Tibial nerve (tissue), 4 donors: ENCODE results near the gene FER1L5. TPM values are rescaled to one million over a fixed set of nuclear protein-coding genes. Genes with fewer than 3 reads are reported as not detected.

ENCODE experiments used
- DNase-seq, 2 donors: peaks; one replicate each; pipeline ENCODE4 v3.0.0-alpha.2; 2019; ENCODE audit warnings: low spot score in 2 of 2
- H3K27ac ChIP-seq, 4 donors: fragments of 200-600 bp; sonication (generic) in 3 of 4; one replicate each; pipeline ENCODE4 v1.5.1; 2017 to 2019; ENCODE audit warnings: mild to moderate bottlenecking in 1 of 4
- H3K27me3 ChIP-seq, 2 donors: fragments of 200-600 bp; sonication (generic) in 1 of 2; one replicate each; pipeline versions ENCODE4 v1.5.1 to v1.6.0; 2017 to 2019
- H3K36me3 ChIP-seq, 3 donors: fragments of 200-600 bp; sonication (generic); one replicate each; pipeline ENCODE4 v1.5.1; 2018 to 2019
- H3K4me1 ChIP-seq, 4 donors: fragments of 200-600 bp; sonication (generic) in 3 of 4; one replicate each; pipeline ENCODE4 v1.5.1; 2017 to 2019
- H3K4me3 ChIP-seq, 4 donors: fragments of 200-600 bp; sonication (generic) in 3 of 4; one replicate each; pipeline ENCODE4 v1.5.1; 2017 to 2019; ENCODE audit warnings: mild to moderate bottlenecking in 1 of 4, moderate library complexity in 1 of 4
- H3K9me3 ChIP-seq, 4 donors: fragments of 200-600 bp; sonication (generic) in 3 of 4; one replicate each; pipeline ENCODE4 v1.5.1; 2017 to 2019
- EP300 ChIP-seq, 2 donors: sonication (generic); formaldehyde crosslinking; IDR thresholded peaks; one replicate each; pipeline ENCODE4 v1.6.1; 2017; ENCODE audit warnings: antibody characterized with exemption in 2 of 2, mild to moderate bottlenecking in 1 of 2
- POLR2A ChIP-seq, 2 donors: fragments of 450-650 bp; IDR thresholded peaks; one replicate each; pipeline ENCODE4 v1.6.1; 2017; ENCODE audit warnings: antibody characterized with exemption in 2 of 2, mild to moderate bottlenecking in 2 of 2, moderate library complexity in 2 of 2
- WGBS, 2 donors: methylation state at CpG; one replicate each; pipeline ENCODE4 v1.1.5; 2018; 5-methylcytosine and 5-hydroxymethylcytosine counted together
- total RNA-seq, 4 donors: library from RNA; depleted of rRNA; stranded (reverse); fragments of >200 nt; gene quantifications; one replicate each; pipeline ENCODE4 v1.1.0, GENCODE V29; 2016
- TF ChIP-seq, protein P1 (sequence below), 5 experiments: fragments of 200-600 bp in 3 of 5; fragments of 450-650 bp in 2 of 5; sonication (generic) in 3 of 5; IDR thresholded peaks; one replicate each; pipeline ENCODE4 v1.5.1; 2016 to 2019; ENCODE audit warnings: antibody characterized with exemption in 5 of 5, mild to moderate bottlenecking in 3 of 5, moderate library complexity in 2 of 5

The FER1L5 gene
- total RNA-seq, result under 1 TPM in 2 of 4 donors, not detected in 2; 0.20 to 0.60 TPM

DNA sequence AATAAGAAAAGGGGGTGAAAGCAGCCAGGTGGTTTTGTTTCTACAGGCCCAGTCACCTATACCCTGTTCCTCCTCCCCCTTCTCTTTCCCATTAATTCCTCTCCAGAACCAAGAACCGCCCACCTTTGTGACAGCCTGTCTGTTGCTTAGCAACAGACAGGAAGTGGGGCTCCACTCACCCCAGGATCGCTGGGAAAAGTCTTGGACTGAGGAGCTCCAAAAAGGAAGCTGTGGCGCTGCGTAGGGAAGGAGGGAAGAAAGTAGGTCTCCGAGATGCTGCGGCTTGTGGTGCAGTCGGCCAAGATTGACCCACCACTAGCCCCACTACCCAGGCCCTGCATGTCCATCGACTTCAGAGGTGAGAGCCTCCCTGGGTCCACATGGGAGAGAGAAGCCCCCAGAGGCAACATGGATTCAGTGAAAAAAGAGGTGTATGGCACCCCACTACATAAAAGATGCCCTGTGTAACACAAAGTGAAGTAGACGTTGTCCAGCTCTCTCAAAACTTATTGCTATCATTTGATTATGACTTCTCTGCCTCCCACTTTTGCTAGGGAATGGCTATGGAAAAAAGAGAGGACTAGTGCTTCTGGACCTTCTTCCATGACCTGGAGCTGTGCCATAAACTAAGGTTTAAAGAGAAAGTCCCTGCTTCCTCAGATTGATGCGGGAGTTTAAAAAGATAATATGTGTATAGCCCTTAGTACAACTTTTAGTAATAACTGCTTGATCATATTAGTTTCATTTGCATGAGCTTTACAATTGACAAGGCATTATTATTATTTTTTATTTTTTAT is at the start of gene FER1L5:
Gene FER1L5 (plus strand): TSS at position 201 of the 797 bp plus-strand sequence. CDS start 73 bp downstream, at position 274.
- 23 to 27% methylated on average over 10 of the region's 10 CpGs for WGBS, 2 donors
- Histone ChIP-seq H3K36me3 (no peaks in the 10 kb centered on the region), H3K4me3 (peak within 1 kb of the TSS in 1 of 4 donors; percentile 35), H3K27me3 (no peaks in the 10 kb centered on the region), H3K27ac (peak within 1 kb of the TSS in 2 of 4 donors; percentile 2 to 58), H3K4me1 (peaks cover 0 to 11% (median 0%) of the 10 kb centered on the region in 4 donors), H3K9me3 (no peaks in the 10 kb centered on the region)
- no peak for DNase-seq
- TF ChIP-seq POLR2A (IDR thresholded peaks at IDR 0.05) (no peak), EP300 (IDR thresholded peaks at IDR 0.05) (no peak)
- TF ChIP-seq, protein P1, sequence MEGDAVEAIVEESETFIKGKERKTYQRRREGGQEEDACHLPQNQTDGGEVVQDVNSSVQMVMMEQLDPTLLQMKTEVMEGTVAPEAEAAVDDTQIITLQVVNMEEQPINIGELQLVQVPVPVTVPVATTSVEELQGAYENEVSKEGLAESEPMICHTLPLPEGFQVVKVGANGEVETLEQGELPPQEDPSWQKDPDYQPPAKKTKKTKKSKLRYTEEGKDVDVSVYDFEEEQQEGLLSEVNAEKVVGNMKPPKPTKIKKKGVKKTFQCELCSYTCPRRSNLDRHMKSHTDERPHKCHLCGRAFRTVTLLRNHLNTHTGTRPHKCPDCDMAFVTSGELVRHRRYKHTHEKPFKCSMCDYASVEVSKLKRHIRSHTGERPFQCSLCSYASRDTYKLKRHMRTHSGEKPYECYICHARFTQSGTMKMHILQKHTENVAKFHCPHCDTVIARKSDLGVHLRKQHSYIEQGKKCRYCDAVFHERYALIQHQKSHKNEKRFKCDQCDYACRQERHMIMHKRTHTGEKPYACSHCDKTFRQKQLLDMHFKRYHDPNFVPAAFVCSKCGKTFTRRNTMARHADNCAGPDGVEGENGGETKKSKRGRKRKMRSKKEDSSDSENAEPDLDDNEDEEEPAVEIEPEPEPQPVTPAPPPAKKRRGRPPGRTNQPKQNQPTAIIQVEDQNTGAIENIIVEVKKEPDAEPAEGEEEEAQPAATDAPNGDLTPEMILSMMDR (IDR thresholded peaks at IDR 0.05), result no peak

DNA sequence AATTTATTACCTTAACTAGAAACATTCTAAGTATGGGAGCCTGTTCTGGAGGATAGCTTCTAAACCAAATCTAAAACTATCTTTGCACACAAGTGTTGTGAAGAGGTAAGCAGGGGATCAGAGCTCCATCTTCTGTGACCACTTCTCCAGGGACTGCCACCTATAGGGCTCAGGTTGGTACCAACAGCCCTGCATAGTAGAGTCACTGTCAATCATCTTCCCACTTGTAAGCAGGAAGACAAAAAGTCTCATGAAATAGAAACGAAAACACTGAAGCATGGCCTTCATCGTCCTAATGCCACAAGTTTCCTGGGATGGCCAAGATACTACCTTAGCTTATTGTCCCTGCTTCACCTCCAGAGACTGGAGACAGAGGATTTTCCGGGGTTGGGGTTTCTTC is 48.3 kb upstream of the FER1L5 start:
- Histone ChIP-seq H3K36me3 (peaks cover 8 to 84% (median 35%) of the 10 kb centered on the region in 3 donors), H3K4me3 (no peak overlapping the region), H3K27ac (no peak overlapping the region), H3K9me3 (no peaks in the 10 kb centered on the region), H3K4me1 (peaks cover 0 to 9% (median 0%) of the 10 kb centered on the region in 4 donors), H3K27me3 (no peaks in the 10 kb centered on the region)
- WGBS, 2 donors, result 75 to 89% methylated on average over 3 of the region's 3 CpGs
- no peak for DNase-seq
- TF ChIP-seq, protein P1 (IDR thresholded peaks at IDR 0.05), result no peak
- TF ChIP-seq EP300 (IDR thresholded peaks at IDR 0.05) (no peak), POLR2A (IDR thresholded peaks at IDR 0.05) (no peak)

DNA sequence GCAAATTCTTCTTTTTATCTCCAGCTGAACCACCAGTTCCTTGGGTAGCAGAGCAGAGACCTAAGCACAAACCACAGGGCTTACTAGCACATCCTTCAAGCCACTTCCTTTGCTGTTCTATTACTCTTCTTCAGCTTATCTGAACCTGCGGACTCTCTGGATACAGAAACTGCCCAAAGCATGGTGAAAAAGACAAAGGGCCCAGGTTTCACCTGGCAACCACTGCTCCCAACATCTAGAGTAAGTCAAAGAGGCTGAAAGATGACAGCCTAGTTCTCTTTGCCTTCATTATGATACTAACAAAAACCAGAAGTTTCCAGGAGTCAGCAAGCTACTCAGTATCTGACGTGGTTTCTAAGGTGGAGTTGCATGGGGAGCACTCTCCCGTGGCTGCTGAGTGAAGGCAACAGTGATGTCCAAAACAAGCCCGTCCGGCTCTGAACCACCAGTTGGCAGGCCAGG is 47.8 kb upstream of the FER1L5 start:
- 93 to 96% methylated on average over 5 of the region's 5 CpGs for WGBS, 2 donors
- H3K27me3 ChIP-seq, result no peaks in the 10 kb centered on the region
- TF ChIP-seq POLR2A (IDR thresholded peaks at IDR 0.05) (no peak), EP300 (IDR thresholded peaks at IDR 0.05) (no peak)
- TF ChIP-seq, protein P1 (IDR thresholded peaks at IDR 0.05), result no peak
- H3K27ac ChIP-seq, result no peak overlapping the region
- no peak overlapping the region for H3K4me3 ChIP-seq
- no peak for DNase-seq
- peaks cover 8 to 85% (median 35%) of the 10 kb centered on the region in 3 donors for H3K36me3 ChIP-seq
- H3K4me1 ChIP-seq, result peaks cover 0 to 9% (median 0%) of the 10 kb centered on the region in 4 donors
- H3K9me3 ChIP-seq, result no peaks in the 10 kb centered on the region

DNA sequence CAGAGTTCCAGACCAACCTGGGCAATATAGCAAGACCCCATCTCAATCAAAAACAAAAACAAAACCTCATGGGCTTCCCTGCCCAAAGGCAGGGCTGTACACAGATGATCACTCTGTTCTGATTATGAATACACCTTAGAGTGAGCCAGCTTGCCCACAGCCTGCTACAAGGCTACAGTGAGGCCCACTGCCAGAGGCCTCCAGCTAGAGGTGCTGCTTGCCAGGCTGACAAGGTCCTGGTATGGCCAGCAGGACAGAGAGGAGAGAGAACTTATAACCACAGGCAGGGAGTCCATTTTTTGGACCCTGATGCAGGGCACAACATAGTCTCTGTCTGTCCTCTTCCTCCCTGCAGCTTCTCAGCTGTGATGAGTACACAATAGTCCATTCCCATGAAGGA is 46.0 kb upstream of the FER1L5 start:
- Histone ChIP-seq H3K27ac (no peak overlapping the region), H3K4me3 (no peak overlapping the region), H3K9me3 (no peaks in the 10 kb centered on the region), H3K4me1 (peaks cover 0 to 9% (median 0%) of the 10 kb centered on the region in 4 donors), H3K36me3 (peaks cover 8 to 90% (median 35%) of the 10 kb centered on the region in 3 donors), H3K27me3 (no peaks in the 10 kb centered on the region)
- no peak for TF ChIP-seq POLR2A (IDR thresholded peaks at IDR 0.05)
- TF ChIP-seq EP300 (IDR thresholded peaks at IDR 0.05), result no peak
- TF ChIP-seq, protein P1 (IDR thresholded peaks at IDR 0.05), result no peak
- DNase-seq, result no peak

DNA sequence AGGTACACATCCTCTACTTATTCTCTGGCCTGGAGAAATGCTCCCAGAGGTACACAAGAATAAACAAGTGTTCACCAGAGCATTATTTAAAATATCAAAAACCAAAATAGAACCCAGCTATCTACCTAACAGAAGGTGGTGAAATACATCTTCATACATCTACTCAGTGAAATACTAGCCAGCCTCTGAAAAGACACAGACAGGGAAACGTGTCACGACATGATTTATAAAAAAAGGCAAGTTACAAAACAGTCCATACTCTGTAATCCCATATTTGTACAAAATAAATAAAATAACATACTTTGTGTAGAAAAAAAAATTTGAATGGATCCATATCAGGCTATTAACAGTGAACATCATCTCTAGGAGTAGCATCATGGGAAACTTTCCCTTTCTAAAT is 42.6 kb upstream of the FER1L5 start:
- peaks cover 0 to 90% (median 32%) of the 10 kb centered on the region in 3 donors for H3K36me3 ChIP-seq
- TF ChIP-seq POLR2A (IDR thresholded peaks at IDR 0.05) (no peak), EP300 (IDR thresholded peaks at IDR 0.05) (no peak)
- TF ChIP-seq, protein P1 (IDR thresholded peaks at IDR 0.05), result no peak
- H3K9me3 ChIP-seq, result no peaks in the 10 kb centered on the region
- peaks cover 0 to 9% (median 0%) of the 10 kb centered on the region in 4 donors for H3K4me1 ChIP-seq
- H3K27me3 ChIP-seq, result no peaks in the 10 kb centered on the region
- 69 to 72% methylated on average over 2 of the region's 2 CpGs for WGBS, 2 donors
- DNase-seq, result no peak
- no peak overlapping the region for H3K4me3 ChIP-seq
- no peak overlapping the region for H3K27ac ChIP-seq
